HL-60 (cell line): ENCODE data around the gene POU3F2.

Source experiments
- DNase-seq, 2 experiments: peaks; one replicate each; pipeline ENCODE4 v3.0.0-alpha.2; 2010 to 2020; ENCODE audit warnings: low read depth in 1 of 2, low spot score in 1 of 2
- H3K27ac ChIP-seq: fragments of 250-450 bp; sonication (Bioruptor Pico); replicated peaks from 2 replicates; pipeline ENCODE4 v1.5.1; 2020; ENCODE audit warnings: mild to moderate bottlenecking, moderate library complexity
- H3K27me3 ChIP-seq: fragments of 250-450 bp; sonication (Bioruptor Pico); 2 replicates; pipeline ENCODE4 v1.5.1; 2021; ENCODE audit warnings: mild to moderate bottlenecking, moderate library complexity; ENCODE audit not compliant: insufficient read depth, poor library complexity, severe bottlenecking
- H3K4me3 ChIP-seq: replicated peaks from 2 replicates; pipeline ENCODE4 v1.5.1; 2011; ENCODE audit warnings: mild to moderate bottlenecking, control low read depth, low read length; ENCODE audit not compliant: insufficient read depth
- GABPA ChIP-seq: IDR thresholded peaks from 2 replicates; pipeline ENCODE4 v1.6.1; 2012; ENCODE audit warnings: low read depth
- POLR2AphosphoS5 ChIP-seq: IDR thresholded peaks from 2 replicates; pipeline ENCODE4 v1.6.1; 2012; ENCODE audit warnings: low read depth
- SPI1 ChIP-seq: IDR thresholded peaks from 2 replicates; pipeline ENCODE4 v1.6.1; 2012; ENCODE audit warnings: low read depth, mild to moderate bottlenecking, borderline replicate concordance
- TF ChIP-seq, protein P1 (sequence below): IDR thresholded peaks from one replicate; pipeline ENCODE4 v1.5.1; 2011; ENCODE audit warnings: low read length, control low read depth, inconsistent platforms; ENCODE audit not compliant: insufficient read depth
- TF ChIP-seq, protein P2 (sequence below): IDR thresholded peaks from 2 replicates; pipeline ENCODE4 v1.6.1; 2012; ENCODE audit warnings: low read depth; ENCODE audit not compliant: insufficient replicate concordance

The POU3F2 gene

DNA sequence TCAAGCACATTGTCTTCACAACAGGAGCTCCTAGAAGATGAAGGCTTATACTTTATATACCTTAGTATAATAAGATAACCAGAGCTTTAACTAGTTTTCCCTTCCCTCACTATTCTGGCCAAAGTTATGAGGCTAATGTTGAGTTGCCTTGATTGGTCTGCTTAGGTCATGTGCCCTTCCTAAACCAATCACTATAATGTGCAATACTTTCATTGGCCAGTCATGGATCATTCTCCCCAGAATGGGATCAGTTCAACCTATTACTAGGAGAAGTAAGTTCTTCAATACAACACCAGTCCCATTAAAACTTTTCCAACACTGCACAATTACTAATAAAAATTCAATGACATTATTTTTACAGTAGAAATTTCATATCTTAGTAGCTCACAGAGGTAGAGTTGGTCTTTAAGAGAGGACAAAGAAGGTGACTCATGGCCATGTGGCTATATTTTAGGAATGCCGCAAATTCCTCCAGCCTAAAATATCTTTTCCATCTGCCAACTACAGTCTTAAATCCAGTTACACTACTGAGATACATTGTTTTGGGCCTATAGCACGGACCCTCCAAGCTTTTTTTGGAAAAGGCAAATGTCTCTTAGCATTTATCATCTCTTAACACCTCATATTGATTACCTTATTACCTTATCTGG, 12.5 kb upstream of the POU3F2 start:
- peaks cover 39% of the 10 kb centered on the region for H3K27me3 ChIP-seq
- H3K27ac ChIP-seq: no peak overlapping the region
- no peak for DNase-seq
- TF ChIP-seq SPI1: no peak
- no peak for TF ChIP-seq GABPA
- no peak for TF ChIP-seq POLR2AphosphoS5
- TF ChIP-seq, protein P1, sequence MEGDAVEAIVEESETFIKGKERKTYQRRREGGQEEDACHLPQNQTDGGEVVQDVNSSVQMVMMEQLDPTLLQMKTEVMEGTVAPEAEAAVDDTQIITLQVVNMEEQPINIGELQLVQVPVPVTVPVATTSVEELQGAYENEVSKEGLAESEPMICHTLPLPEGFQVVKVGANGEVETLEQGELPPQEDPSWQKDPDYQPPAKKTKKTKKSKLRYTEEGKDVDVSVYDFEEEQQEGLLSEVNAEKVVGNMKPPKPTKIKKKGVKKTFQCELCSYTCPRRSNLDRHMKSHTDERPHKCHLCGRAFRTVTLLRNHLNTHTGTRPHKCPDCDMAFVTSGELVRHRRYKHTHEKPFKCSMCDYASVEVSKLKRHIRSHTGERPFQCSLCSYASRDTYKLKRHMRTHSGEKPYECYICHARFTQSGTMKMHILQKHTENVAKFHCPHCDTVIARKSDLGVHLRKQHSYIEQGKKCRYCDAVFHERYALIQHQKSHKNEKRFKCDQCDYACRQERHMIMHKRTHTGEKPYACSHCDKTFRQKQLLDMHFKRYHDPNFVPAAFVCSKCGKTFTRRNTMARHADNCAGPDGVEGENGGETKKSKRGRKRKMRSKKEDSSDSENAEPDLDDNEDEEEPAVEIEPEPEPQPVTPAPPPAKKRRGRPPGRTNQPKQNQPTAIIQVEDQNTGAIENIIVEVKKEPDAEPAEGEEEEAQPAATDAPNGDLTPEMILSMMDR: no peak
- TF ChIP-seq, protein P2, sequence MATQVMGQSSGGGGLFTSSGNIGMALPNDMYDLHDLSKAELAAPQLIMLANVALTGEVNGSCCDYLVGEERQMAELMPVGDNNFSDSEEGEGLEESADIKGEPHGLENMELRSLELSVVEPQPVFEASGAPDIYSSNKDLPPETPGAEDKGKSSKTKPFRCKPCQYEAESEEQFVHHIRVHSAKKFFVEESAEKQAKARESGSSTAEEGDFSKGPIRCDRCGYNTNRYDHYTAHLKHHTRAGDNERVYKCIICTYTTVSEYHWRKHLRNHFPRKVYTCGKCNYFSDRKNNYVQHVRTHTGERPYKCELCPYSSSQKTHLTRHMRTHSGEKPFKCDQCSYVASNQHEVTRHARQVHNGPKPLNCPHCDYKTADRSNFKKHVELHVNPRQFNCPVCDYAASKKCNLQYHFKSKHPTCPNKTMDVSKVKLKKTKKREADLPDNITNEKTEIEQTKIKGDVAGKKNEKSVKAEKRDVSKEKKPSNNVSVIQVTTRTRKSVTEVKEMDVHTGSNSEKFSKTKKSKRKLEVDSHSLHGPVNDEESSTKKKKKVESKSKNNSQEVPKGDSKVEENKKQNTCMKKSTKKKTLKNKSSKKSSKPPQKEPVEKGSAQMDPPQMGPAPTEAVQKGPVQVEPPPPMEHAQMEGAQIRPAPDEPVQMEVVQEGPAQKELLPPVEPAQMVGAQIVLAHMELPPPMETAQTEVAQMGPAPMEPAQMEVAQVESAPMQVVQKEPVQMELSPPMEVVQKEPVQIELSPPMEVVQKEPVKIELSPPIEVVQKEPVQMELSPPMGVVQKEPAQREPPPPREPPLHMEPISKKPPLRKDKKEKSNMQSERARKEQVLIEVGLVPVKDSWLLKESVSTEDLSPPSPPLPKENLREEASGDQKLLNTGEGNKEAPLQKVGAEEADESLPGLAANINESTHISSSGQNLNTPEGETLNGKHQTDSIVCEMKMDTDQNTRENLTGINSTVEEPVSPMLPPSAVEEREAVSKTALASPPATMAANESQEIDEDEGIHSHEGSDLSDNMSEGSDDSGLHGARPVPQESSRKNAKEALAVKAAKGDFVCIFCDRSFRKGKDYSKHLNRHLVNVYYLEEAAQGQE: no peak
- no peak overlapping the region for H3K4me3 ChIP-seq

GRCh38 chr6:98823428-98824161, 10.8 kb upstream of the POU3F2 start:
- Histone ChIP-seq H3K27me3 (peaks cover 54% of the 10 kb centered on the region), H3K27ac (no peak overlapping the region), H3K4me3 (no peak overlapping the region)
- no peak for DNase-seq
- TF ChIP-seq, protein P1: no peak
- TF ChIP-seq, protein P2: no peak
- TF ChIP-seq GABPA (no peak), POLR2AphosphoS5 (no peak), SPI1 (no peak)

DNA sequence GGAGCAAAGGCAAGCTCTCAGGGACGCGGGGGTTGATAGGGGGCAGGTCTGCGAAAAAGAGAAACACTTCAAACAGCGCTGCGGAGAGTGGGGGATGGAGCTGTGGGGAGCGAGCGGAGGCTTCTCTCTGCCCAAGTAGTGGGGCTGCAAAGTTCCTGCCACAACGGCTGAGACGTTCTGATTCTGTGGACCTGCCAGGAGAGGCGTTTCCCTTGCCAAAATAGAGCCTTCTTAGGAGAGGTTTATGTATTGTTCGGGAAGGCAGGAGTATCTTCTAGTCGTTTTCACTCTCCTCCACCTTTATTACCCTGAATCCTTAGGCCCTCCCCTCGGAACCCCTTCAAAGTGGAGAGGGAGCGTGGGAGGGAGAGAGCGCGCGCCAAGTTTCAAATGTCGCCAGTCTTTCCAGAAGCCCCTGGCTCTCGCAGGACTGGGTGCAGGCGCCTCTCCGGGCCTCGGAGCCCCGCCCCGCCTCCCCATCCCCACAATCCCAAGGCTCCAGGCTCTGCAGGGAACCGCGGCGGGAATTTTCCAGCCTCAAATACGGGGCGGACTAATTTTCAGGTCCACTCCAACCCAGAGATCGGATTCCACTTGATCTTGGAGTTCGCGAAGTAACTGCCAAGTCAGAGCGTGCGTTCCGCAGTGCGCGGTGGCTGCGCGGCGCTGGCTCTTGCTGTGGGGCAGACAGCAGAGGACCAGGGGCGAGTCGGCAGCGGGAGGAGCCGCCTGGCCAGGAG, 10.0 kb upstream of the POU3F2 start:
- no peak overlapping the region for H3K4me3 ChIP-seq
- TF ChIP-seq, protein P1: no peak
- TF ChIP-seq, protein P2: no peak
- TF ChIP-seq SPI1 (no peak), GABPA (no peak), POLR2AphosphoS5 (no peak)
- no peak for DNase-seq
- H3K27ac ChIP-seq: no peak overlapping the region
- peaks cover 59% of the 10 kb centered on the region for H3K27me3 ChIP-seq
